Heart left ventricle (tissue), 16 donors: ENCODE results near the gene TECR. TPM values are rescaled to one million over a fixed set of nuclear protein-coding genes. Genes with fewer than 3 reads are reported as not detected.

Experiments used
- ATAC-seq, 4 donors: fragments of 200-7000 bp; cut with Tn5 transposase; one replicate each; pipeline ENCODE4 v1.9.1; 2020 to 2022; ENCODE audit warnings: moderate library complexity in 4 of 4, mild to moderate bottlenecking in 3 of 4, moderate number of reproducible peaks in 1 of 4
- DNase-seq, 5 donors: peaks; one replicate each; pipeline ENCODE4 v3.0.0-alpha.2; 2020
- H3K27ac ChIP-seq, 12 donors: fragments of 200-600 bp; sonication (generic) in 4 of 12; one replicate each; pipeline versions ENCODE4 v1.5.0 to v1.8.0; 2016 to 2022; ENCODE audit warnings: mild to moderate bottlenecking in 2 of 12
- H3K27me3 ChIP-seq, 9 donors: fragments of 200-600 bp; sonication (generic) in 2 of 9; one replicate each; pipeline versions ENCODE4 v1.5.1 to v1.8.0; 2016 to 2022; ENCODE audit warnings: mild to moderate bottlenecking in 3 of 9
- H3K36me3 ChIP-seq, 9 donors: fragments of 200-600 bp; sonication (generic) in 2 of 9; one replicate each; pipeline versions ENCODE4 v1.5.0 to v1.8.0; 2018 to 2022; ENCODE audit warnings: mild to moderate bottlenecking in 2 of 9
- H3K4me1 ChIP-seq, 12 donors: fragments of 200-600 bp; sonication (generic) in 4 of 12; one replicate each; pipeline versions ENCODE4 v1.5.0 to v1.8.0; 2016 to 2022; ENCODE audit warnings: mild to moderate bottlenecking in 3 of 12
- H3K4me3 ChIP-seq, 12 donors: fragments of 200-600 bp; sonication (generic) in 4 of 12; one replicate each; pipeline versions ENCODE4 v1.5.0 to v1.8.0; 2017 to 2022; ENCODE audit warnings: mild to moderate bottlenecking in 9 of 12, moderate library complexity in 4 of 12
- H3K9me3 ChIP-seq, 12 donors: fragments of 200-600 bp; sonication (generic) in 4 of 12; one replicate each; pipeline versions ENCODE4 v1.5.0 to v1.8.0; 2016 to 2022; ENCODE audit warnings: mild to moderate bottlenecking in 1 of 12
- CTCF ChIP-seq, 12 donors: fragments of 200-600 bp; sonication (generic) in 4 of 12; IDR thresholded peaks; one replicate each; pipeline versions ENCODE4 v1.5.0 to v1.8.0; 2018 to 2022; ENCODE audit warnings: antibody characterized with exemption in 12 of 12, mild to moderate bottlenecking in 5 of 12
- POLR2A ChIP-seq, 2 donors: fragments of 450-650 bp; IDR thresholded peaks; one replicate each; pipeline ENCODE4 v1.6.1; 2017; ENCODE audit warnings: antibody characterized with exemption in 2 of 2, mild to moderate bottlenecking in 2 of 2, moderate library complexity in 2 of 2
- WGBS, 4 donors: extraction: QIAGEN DNeasy Blood & Tissue Kit in 2 of 4; methylation state at CpG; one replicate each; pipeline versions ENCODE4 v1.1.5 to v1.1.7; 2013 to 2018; 5-methylcytosine and 5-hydroxymethylcytosine counted together
- intact Hi-C, 10 donors: fragments of 100-400 bp; cut with DNase I; formaldehyde crosslinking; loops; one replicate each; pipeline versions ENCODE4 v1.11.1 to v1.14.2; 2022
- polyA plus RNA-seq, 2 donors: library from polyadenylated mRNA; stranded (reverse); fragments of 200-250 nt; gene quantifications; one replicate each; pipeline ENCODE4 v1.2.3, GENCODE V29; 2013
- total RNA-seq, 9 donors: library from RNA; depleted of rRNA in 2 of 9; stranded (reverse); fragments of >200 nt in 2 of 9; fragmentation: NEBNext Ultra II Directional in 3 of 9; extraction: Animal tissue kit (Norgen Biotek cat#: 25700) in 3 of 9; gene quantifications; one replicate each; pipeline versions ENCODE4 v1.1.0 to v1.2.4, GENCODE V29; 2016 to 2023
- donor health status: ischemic (EF 13 %, LVEDD 7.1; RV severe dilation, severe dysfunction).
- donor health status: healthy with polysubstance abuse.
- donor health status: DM: no; HTN: yes; CAD: no.
- donor health status: DM: no; HTN: no; CAD: no.
- donor health status: ischemic (EF 25% LVEDD 6.9; RV normal size, moderate dysfunction).
- donor health status: ischemic (EF 25% LVEDD 5.7; RV mildly dilated, moderate dysfunction).
- donor health status: healthy.
- donor health status: DM: yes; HTN: yes; CAD: no.
- donor health status: ischemic (EF 35%, LVEDD 5.7; RV mildly dilated, moderate dysfunction).
- donor health status: nonischemic (EF 11% LVEDD 7.7; RV severe dilation, severe dysfunction).
- donor health status: DM: yes; HTN: yes; CAD: no.
- donor health status: PGD.
- donor health status: ischemic (EF 29% LVEDD 5.4; RV normal size, mild dysfunction).
- donor health status: nonischemic (EF 23%, LVEDD 6.1; RV moderate dilation, normal function).

Gene TECR
- total and polyA plus RNA-seq, 11 donors, result 48.1 to 102 (median 71.7) TPM

GRCh38 chr19:14482172-14482941, 47.0 kb upstream of the TECR start:
- DNase-seq, result no peak
- TF ChIP-seq POLR2A (IDR thresholded peaks at IDR 0.05) (no peak), CTCF (IDR thresholded peaks at IDR 0.05) (no peak)
- Histone ChIP-seq H3K27ac (no peak overlapping the region), H3K9me3 (no peaks in the 10 kb centered on the region), H3K4me1 (peaks cover 0 to 14% (median 3%) of the 10 kb centered on the region in 12 donors), H3K36me3 (peaks cover 0 to 69% (median 44%) of the 10 kb centered on the region in 9 donors), H3K4me3 (no peak overlapping the region), H3K27me3 (no peaks in the 10 kb centered on the region)
- peak in 1 of 4 donors; percentile 9 for ATAC-seq
- 89 to 100% (median 95%) methylated on average over 4 to 18 of the region's 18 CpGs for WGBS, 4 donors
- intact Hi-C loops, result no loop called here

GRCh38 chr19:14487370-14488125, 41.8 kb upstream of the TECR start:
- H3K4me1 ChIP-seq, result peaks cover 0 to 7% (median 0%) of the 10 kb centered on the region in 12 donors
- intact Hi-C loops, result no loop called here

GRCh38 chr19:14492756-14493337, 36.5 kb upstream of the TECR start:
- no peak overlapping the region for H3K4me3 ChIP-seq
- 82 to 89% (median 86%) methylated on average over 5 of the region's 5 CpGs for WGBS, 4 donors
- intact Hi-C loops, result loop anchor here in 1 of 10 donors (10.0 kb wide), 1 partner anchor 358 kb away; the partner anchor contains the start of gene ASF1B
- no peak for ATAC-seq
- no peaks in the 10 kb centered on the region for H3K27me3 ChIP-seq
- TF ChIP-seq POLR2A (IDR thresholded peaks at IDR 0.05) (no peak), CTCF (IDR thresholded peaks at IDR 0.05) (no peak)
- no peaks in the 10 kb centered on the region for H3K9me3 ChIP-seq
- H3K36me3 ChIP-seq, result peaks cover 0 to 46% (median 39%) of the 10 kb centered on the region in 9 donors
- no peak for DNase-seq
- H3K27ac ChIP-seq, result no peak overlapping the region
- H3K4me1 ChIP-seq, result peaks cover 5 to 28% (median 22%) of the 10 kb centered on the region in 12 donors

More at GRCh38 chr19:14487370-14488125, 41.8 kb upstream of the TECR start:
- no peak for ATAC-seq
- TF ChIP-seq POLR2A (IDR thresholded peaks at IDR 0.05) (no peak), CTCF (IDR thresholded peaks at IDR 0.05) (no peak)
- DNase-seq, result no peak
- H3K27ac ChIP-seq, result no peak overlapping the region
- no peaks in the 10 kb centered on the region for H3K9me3 ChIP-seq
- no peaks in the 10 kb centered on the region for H3K27me3 ChIP-seq
- H3K4me3 ChIP-seq, result no peak overlapping the region
- WGBS, 4 donors, result 95 to 97% (median 97%) methylated on average over 16 of the region's 16 CpGs
- peaks cover 0 to 77% (median 48%) of the 10 kb centered on the region in 9 donors for H3K36me3 ChIP-seq
